HEK293T (cell line): ENCODE data around the gene RNF25.

Experiments
- ARNT ChIP-seq: fragments of 450-650 bp; IDR thresholded peaks from 2 replicates; pipeline ENCODE4 v1.6.1; 2017; ENCODE audit warnings: mild to moderate bottlenecking
- BHLHE40 ChIP-seq: fragments of 450-650 bp; IDR thresholded peaks from 2 replicates; pipeline ENCODE4 v1.6.1; 2016; ENCODE audit warnings: mild to moderate bottlenecking, moderate library complexity, borderline replicate concordance
- CTBP1 ChIP-seq: fragments of 450-650 bp; IDR thresholded peaks from 2 replicates; pipeline ENCODE4 v1.6.1; 2016; ENCODE audit warnings: borderline replicate concordance
- FOXA1 ChIP-seq: fragments of 450-650 bp; IDR thresholded peaks from 2 replicates; pipeline ENCODE4 v1.6.1; 2016; ENCODE audit warnings: mild to moderate bottlenecking
- FOXK2 ChIP-seq: fragments of 450-650 bp; IDR thresholded peaks from 2 replicates; pipeline ENCODE4 v1.6.1; 2016; ENCODE audit warnings: mild to moderate bottlenecking
- FOXM1 ChIP-seq: fragments of 450-650 bp; IDR thresholded peaks from 2 replicates; pipeline ENCODE4 v1.6.1; 2017; ENCODE audit warnings: mild to moderate bottlenecking, borderline replicate concordance
- PKNOX1 ChIP-seq: fragments of 450-650 bp; IDR thresholded peaks from 2 replicates; pipeline ENCODE4 v1.6.1; 2016
- SP1 ChIP-seq: fragments of 450-650 bp; IDR thresholded peaks from 2 replicates; pipeline ENCODE4 v1.6.1; 2017
- ZNF384 ChIP-seq: fragments of 450-650 bp; IDR thresholded peaks from 2 replicates; pipeline ENCODE4 v1.6.1; 2016

- TF ChIP-seq ZNF384 (no peak), CTBP1 (no peak), FOXM1 (no peak), BHLHE40 (no peak), PKNOX1 (no peak), FOXA1 (no peak), ARNT (no peak), SP1 (no peak), FOXK2 (no peak)
Observed at GRCh38 chr2:218694405-218695145, 22.8 kb upstream of the RNF25 start.
